HTR-8/SVneo (cell line): ENCODE data around the gene DEPDC5.

Source experiments
- DNase-seq: peaks from one replicate; pipeline ENCODE4 v3.0.0; 2011; ENCODE audit warnings: low spot score, mixed read lengths; ENCODE audit not compliant: insufficient read length
- FAIRE-seq: peaks from 2 replicates; lab custom pipeline; 2011; peaks lifted over from hg19 to GRCh38; lab: Jason Lieb, UNC

Gene DEPDC5

DNA sequence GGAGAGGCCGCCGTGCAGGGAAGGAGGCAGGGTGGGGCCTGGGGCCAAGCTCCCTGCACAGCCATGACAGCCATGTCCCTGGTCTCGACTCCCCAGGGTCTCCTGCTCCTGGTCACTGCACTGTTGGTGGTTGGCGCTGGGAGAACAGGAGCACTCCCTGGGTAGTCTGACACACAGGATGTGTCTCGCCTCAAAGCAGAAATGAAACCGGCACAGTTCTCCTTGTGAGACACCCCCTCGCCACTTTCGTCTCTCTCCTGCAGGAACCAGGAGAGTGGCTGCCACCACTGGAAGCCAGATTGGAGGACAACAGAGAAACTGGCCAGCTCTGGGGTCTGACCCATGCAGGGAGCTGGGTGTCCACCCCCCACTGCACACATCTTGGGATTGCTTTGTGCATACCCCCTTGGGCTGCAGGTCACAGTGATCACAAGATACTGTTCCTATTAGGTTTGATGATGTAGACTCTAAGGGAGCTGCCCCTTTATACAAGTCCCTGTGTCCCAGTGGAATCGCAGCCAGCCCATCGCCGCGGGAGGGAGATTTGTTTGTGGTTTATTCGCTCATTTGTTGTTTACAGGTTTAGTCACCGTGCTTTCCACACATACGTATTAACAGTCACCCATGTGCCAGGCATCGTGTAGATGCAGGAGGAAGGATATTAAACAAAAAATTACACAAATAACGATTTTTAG is 163.6 kb downstream of the DEPDC5 start:
- no peak for FAIRE-seq
- DNase-seq = no peak

DNA sequence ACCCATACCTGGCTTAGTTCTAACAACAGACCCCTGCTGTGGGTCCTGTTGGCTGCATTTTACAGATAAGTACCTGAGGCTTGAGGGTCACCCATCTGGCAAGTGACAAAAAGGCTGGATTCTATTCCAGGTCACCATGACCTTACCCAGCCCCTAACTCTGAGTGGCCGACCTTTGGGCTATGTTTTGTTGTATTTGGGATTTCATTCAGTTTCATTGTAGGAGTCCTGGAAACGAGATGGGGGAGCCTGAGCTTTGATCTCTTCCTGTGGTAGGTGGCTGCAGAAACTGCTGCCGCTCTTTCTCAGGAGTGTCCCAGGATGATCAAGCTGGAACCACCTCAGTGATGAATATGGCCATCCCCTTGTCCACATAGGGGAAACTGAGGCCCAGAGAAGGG is 165.9 kb downstream of the DEPDC5 start:
- FAIRE-seq (no peak), DNase-seq (no peak)

DNA sequence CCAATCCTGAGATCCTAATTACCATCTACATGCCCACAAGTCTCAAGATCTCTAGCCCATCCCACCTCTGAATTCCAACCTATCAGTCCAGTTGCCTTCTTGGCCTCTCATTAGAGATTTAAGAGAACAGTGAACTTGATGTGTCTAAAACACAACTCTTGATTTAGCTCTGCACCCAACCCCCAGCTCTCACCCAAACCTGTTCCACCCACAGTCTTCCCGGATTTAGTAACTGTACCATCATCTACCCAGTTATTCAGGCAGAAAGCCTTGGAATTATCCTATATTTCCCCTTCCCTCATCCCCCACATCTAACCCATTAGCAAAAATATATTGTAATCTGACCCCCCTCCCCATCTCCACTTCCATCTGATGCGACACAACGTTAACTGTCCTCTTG is 166.5 kb downstream of the DEPDC5 start:
- FAIRE-seq = no peak
- DNase-seq = no peak

DNA sequence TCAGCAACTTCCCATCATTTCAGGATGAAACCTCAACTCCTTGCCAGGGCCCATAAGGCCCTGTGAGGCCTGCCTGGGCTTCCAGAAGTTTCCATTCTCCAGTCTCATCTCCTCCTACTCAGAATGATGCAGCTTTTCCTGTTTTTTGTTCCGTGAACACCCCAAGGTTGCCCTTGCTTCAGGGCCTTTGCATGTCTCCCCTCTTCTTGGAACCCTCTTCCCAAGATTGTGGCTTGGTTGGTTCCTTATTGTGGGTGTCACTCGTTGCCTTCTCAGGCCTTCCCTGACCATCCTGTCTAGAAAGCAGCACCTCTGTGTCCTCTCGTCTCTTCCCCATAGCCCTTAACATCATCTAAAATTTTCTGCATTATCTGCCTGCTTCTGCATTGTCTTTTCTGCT is 167.3 kb downstream of the DEPDC5 start:
- DNase-seq (no peak), FAIRE-seq (no peak)

DNA sequence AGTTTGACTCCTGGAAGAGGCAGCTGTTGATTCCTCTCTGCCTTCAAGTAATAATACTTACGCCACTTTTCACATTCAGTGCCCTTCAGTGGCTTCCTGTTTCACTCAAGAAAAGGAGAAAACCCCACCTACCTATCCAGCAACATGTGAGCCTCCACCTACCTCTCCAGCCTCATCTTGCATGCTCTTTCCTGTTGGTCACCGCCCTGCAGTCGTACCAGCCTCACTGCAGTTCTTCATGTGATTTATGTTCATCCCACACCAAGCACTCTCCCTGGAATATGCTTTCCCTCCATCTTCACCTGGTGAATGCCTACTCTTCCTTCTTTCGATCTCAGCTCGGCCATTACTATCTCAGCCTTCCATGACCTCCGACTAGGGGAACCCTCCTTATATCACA is 168.7 kb downstream of the DEPDC5 start:
- no peak for DNase-seq
- no peak for FAIRE-seq

DNA sequence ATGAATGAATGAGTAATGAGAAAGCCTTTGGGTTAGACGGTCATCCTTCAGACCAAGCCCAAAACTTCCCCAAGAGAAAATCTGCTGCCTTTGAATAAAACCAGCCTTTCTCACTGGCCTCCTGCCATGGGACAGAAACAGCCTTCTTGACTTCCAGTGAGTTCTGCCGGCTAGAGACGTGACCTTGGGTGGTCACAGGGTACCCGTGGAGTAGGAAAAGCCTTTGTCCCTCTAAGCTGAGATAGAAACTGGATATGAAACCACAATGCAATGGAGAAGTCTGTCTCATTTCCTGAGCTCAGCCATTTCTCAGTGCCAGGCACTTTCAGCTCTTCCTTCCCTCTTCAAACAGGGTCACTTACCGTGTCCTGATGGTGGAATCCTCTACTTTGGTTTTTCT is 169.3 kb downstream of the DEPDC5 start:
- DNase-seq (no peak), FAIRE-seq (no peak)

DNA sequence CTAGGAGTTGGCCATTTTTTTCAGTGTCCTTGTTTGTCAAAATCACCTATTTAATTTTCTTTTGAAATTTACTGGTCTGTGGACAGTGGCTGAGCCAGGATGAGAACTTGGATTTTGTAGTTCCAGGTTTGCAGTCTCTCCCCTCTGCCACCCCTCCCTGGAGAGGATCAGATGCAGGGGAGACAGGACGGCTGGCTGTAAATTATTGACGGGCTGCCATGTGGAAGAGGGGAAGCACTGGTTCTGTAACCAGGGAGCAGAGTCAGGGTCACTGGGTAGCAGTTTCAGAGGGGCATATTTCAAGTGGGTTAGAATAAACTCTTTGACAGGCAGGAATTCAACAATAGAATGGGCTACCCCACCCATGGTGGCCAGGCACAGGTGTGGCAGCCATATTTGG is 169.9 kb downstream of the DEPDC5 start:
- FAIRE-seq = no peak
- DNase-seq = no peak

DNA sequence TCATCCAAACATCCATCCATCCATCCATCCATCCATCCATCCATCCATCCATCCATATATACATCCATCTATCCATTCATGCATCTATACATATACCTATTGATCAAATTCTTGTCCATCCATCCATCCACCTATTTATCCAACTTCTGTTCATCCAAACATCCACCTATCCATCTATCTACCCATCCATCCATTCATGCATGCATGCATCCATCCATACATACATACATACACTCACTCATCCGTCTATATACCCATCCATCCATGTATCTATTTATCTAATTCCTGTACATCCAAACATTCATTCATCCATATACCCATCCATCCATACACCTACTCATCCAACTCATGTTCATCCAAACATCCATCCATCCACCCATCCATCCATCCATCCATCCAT is 171.2 kb downstream of the DEPDC5 start:
- FAIRE-seq (no peak), DNase-seq (no peak)

DNA sequence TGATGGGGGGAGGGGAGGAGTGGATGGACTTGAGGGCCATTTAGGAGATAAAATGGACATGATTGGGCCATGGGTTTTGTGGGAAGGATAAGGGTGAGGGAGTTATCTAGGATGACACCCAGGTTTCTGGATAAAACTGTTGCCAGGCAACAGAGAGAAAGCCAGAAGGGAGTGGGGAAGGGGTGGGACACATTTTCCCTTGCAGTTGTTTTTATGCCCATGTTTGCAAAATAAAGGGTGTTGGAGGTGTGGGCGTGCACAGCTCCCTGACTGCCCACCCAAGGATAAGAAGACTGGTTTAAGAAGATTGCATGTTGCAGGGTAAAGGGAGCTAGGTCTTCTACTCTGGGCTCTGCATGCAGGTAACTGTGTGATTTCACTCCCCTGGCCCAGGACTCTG is 172.2 kb downstream of the DEPDC5 start:
- FAIRE-seq (no peak), DNase-seq (no peak)

DNA sequence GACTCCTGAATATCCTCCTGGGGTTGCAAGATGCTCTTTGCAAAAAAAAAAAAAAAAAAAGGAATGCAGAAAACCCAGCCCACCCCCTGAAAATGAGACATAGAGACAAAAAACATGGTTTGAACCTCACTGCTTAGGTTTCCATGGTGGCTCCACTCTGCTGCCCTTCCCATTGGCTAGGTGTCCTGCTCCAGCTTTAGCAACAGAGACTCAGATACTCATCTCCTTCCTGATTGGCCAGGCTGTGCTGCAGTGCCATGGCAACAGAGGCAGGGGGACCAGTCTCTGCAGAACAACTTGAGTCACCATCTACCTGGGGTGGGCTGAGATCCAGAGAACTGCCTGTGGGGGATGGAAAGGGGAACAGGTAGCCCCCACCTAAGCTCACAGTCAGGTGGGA is 173.2 kb downstream of the DEPDC5 start:
- FAIRE-seq = no peak
- DNase-seq = no peak

DNA sequence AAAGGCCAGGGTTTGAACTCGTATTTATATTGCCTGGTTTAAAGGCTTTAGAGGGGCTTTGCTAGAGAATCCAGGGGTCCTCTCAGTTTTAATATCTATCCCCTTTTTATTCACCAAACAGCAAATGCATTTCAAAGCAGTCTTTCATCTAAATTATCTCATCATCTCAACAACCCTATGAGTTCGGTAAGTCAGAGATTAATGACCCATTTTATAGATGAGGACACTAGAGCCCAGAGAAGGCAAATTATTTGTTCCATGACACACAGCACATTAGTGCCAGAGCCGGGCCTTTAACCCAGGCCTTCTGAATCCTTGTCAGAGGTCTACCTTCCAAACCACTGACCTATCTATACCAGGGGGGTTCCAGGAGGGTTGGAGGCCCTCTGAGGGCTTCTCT is 173.7 kb downstream of the DEPDC5 start:
- FAIRE-seq (no peak), DNase-seq (no peak)

DNA sequence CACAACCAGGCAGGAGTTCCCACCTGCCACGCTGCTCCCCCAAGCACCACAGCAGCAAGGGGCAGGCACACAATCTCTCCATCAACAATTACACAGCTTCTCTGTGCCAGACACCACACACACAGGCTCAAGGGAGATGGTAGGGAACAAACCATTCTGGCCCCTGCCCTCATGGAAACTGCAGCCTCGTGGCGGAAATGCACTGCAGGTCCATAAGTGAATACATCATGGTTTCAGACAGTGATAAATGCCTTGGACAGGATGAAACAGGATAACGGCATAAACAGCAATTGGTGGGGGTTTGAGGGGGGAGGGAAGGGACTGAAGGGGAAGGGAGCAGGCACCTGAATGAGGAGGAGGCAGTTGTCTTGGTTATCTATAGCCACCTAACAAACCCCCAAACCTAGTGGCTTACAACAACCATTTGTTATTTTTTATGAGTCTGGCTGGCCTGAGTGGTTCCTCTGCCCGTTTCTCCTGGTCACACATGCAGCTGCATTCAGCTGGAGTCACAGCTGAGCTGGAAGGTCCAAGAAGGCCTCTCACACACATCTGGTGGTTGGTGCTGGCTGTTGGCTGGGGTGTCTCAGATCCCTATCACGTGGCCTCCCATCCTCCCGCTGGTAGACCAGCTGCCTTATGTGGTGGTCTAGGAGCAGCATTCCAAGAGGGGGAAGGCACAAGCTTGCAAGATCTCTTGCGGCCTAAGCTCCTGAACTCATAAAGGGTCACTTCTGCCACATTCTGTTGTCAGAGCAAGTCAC is 175.5 kb downstream of the DEPDC5 start:
- no peak for DNase-seq
- FAIRE-seq = no peak

DNA sequence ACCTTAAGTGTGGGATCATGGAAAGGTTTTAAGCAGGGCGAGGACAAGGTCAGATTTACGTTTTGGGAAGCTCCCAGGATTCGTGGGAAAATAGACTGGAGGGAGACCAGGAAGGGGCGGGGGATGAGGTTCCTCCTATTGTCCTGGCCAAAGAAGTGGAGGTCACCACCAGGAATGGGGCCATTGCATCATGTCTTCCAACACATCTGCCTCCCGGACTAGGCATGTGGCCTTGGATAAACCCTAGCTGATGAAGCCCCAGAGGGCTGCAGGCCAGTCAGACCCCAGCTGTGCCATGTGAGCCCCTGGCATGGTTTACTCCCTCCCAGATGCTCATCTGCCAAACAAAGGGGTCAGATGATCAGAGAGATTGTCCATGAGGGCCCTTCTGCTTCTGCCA is 179.0 kb downstream of the DEPDC5 start:
- DNase-seq = no peak
- FAIRE-seq = no peak

DNA sequence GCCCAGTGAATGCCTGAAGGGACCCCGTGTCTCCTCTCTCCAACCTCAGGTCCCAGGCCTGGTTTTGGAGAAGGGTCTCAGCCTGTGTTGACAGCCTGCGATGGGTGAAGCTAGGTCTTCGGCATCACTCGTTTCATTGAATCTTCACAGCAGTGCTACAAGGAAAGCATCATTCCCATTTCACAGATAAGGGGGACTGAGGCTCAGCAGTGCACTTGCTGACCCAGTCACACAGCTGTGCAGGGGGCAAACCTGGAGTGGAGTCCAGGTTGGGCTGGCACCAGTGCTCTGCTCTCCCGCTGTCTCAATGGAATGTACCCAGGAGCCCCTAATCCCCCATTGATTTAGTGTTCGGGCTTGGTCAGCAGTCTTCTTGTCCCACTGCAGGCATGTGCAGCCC is 179.6 kb downstream of the DEPDC5 start:
- DNase-seq = no peak
- no peak for FAIRE-seq

DNA sequence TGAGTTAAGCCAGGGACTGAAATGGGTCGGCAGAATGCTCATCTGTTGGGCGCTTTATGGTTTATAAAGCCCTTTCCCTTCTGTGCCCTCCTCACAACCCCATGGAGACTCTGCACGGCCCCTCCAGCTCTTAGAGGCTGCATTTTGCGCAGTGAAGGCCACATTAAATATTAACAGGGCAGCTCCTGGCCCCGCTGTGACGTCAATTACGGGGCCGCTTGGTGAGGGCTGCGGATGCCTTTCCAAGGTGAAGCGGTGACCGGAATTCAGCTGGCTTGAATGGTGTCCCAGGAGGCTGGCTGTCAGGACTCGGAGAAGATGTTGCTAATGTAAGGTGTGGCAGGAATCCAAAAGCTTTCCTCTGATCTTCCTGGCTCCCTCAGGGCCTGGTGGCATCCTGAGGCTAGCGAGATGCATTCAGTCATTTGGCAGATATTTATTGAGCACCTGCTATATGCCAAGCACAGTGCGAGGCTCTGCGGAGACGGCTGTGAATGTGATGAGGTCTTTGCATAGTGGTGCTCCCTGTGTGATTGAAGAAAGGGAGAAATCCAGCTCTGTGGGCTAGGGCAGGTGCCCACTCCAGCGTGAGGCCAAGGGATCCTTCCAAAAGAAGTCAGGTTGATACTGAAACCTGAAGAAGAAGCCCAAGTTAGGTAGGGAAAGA is 180.1 kb downstream of the DEPDC5 start:
- FAIRE-seq (no peak), DNase-seq (no peak)

DNA sequence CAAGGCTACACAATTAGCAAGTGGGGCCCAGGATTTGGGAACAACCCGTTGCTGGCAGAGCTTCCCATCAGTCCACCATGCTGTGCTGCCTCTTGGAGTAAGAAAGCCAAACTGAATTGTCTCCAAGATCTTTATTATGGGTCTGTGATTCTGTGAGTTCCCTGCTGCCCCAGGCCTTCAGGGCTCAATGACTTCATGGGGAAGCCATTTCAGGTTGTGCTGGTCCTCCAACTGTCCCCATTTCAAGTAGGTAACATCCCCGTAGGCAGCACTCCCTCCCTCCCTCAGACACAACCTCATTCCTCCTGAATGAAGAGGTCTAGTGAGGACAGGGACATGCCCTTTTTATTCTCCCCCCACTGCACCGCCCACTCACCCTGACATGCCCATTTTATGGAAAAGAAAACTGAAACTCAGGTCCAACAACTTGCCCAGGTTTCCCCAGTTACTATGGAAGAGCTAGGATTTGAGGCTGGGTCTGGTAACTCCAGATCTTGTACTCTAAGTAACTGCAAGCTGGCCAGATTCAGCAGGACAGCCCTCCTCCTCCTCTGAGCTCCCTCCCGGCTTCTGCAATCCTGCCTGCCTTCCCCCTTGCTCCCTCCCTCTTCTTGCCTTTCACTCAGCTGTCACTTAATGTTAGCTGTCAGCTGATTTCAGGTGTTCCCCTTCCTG is 182.3 kb downstream of the DEPDC5 start:
- FAIRE-seq = no peak
- DNase-seq = no peak

DNA sequence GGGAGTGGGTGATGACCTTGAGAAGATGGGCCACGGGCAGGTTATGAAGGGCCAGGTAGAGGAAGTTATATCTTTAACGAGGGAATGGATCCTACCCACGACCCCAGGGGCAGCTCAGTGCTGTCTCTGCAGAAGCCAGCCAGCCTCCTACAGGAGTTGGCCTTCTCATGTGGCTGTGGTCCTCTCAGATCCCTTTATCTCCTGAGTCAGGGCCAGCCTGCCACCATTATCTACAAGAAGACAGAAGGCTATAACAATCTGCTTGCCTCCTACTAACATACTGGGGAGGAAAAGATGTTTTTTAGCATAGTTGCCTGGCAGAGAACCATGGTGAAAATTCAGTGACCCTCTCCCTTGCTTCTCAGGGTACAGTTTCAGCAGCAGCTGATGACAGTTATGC is 183.5 kb downstream of the DEPDC5 start:
- DNase-seq (no peak), FAIRE-seq (no peak)

DNA sequence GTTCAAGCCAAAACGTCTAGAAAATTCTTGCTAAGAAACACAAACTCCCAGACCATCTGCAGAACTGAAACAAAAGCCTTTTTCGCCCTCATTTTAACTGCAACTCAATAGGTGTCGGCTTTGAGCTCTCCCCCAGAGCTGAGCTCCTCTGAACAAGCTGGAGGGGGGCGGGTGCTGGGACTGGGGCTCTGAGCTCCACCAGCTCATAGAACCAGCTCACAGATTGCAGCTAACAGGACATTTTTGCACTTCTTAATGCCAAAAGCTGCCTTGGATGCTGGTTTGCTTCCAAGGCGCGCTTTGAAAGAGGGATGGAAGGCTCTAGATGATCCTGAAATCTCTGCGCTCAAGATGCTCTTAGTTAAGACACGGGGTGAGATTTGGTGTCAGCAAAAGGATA is 184.5 kb downstream of the DEPDC5 start:
- FAIRE-seq = no peak
- no peak for DNase-seq

DNA sequence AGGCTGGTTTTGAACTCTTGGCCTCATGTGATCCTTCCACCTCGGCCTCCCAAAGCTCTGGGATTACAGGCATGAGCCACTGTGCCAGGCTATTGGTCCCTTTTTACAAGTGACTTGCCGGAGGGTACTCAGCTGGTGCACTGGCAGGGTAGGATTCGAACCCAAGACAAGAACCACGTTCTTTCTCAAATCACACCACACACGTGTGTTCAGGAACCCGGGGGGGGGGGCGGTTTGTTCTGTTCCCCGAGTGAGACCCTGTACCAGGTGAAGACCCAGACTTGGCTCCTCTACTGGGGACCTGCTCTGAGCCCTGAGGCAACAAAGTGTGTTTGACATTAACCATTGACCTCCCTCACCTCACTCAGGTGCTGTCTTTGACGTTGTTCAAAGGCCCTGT is 186.7 kb downstream of the DEPDC5 start:
- no peak for FAIRE-seq

DNA sequence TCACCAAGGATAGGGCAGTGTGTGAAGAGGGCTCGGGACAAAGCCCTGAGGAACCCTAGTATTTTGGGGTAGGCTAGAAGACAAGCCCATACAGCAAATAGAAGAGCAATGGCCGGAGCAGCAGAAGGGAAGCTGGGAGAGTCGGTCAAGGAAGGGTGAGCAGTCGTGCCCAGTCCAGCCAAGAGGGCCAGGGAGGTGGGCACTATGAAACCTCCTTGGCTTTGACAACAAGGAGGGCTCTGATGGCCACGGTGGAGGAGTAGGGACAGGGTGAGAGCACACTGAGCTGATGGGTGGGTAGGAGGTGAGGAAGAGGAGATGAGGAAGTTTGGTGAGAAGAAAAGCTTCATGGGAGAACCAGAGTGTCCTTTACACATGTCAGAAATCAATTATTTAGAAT is 188.3 kb downstream of the DEPDC5 start:
- DNase-seq = no peak
- no peak for FAIRE-seq

More for the DNA sequence above, 186.7 kb downstream of the DEPDC5 start:
- no peak for DNase-seq
